GM04503 (cell line): ENCODE measurements around the gene MYRIP.

ENCODE experiments used
- DNase-seq: peaks from one replicate; pipeline ENCODE4 v3.0.0-alpha.2; 2012; ENCODE audit warnings: low read depth

The MYRIP gene

DNA sequence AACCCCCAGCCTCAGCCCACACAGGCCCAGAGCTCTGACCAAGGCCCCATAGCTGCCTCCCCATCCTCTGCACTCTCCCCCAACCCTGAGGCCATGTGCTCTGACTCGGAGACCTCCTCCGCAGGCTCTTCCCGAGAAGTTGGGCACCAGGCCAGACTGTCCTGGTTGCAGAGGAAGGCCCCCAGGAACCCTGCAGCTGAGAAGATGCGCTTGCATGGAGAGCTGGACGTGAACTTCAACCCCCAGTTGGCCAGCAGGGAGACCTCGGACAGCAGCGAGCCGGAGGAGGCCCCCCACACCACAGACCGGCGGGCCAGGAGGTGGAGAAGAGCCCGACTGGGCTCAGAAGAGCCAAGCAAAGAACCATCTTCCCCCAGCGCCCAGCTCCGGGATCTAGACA is 380.6 kb downstream of the MYRIP start:
- no peak for DNase-seq

DNA sequence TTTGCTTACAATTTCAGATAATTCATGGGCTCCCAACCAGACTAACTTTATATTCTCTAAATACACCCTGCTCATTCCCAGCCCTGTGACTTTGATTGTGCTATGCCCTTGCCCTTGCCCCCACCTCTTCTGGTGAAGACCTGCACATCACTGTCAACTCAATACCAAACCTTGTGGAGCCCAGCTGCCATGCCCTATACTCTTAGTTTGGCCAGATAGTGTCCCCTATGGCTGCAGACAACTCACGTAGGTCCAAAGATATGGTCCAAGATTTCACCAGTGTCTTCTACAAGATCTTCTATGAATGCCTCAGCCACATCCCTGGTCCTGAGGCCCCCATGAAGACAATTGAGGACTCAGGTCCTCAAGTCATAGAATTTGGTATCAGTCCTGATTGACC is 381.8 kb downstream of the MYRIP start:
- DNase-seq: no peak

- no peak for DNase-seq
Measured at GRCh38 chr3:40191850-40192448, 382.5 kb downstream of the MYRIP start.

GRCh38 chr3:40192628-40193027 is 383.2 kb downstream of the MYRIP start:
- DNase-seq: no peak

GRCh38 chr3:40196966-40197365 is 387.6 kb downstream of the MYRIP start:
- DNase-seq: no peak

DNA sequence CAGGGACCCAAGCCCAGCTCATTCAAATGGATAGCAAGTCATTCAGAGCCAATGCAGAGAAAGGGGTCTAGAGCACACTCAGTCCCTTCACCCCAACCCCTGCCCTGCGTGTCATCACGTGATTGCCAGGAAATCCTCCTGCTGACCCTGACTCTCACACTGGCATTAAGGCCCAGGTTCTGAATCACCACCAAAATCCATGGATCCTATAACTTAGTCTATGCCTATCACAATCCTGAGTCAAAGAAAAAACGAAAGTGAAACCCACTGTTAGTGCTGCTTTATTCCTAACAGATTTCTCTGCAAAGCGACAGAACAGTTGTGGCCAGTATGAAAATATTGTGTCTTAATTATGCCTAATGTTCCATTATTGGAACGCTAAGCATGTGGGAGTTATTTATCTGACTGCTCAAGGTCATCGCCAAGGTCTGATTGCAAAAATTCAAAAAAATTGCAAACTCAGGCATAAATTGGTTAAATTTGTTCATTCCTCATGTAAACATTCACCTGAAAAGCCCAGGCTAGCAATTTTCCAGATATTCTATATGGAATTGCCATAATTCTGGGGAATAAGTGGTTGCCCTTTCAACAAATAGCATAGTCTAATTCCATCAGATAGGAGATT is 391.4 kb downstream of the MYRIP start:
- DNase-seq: no peak

DNA sequence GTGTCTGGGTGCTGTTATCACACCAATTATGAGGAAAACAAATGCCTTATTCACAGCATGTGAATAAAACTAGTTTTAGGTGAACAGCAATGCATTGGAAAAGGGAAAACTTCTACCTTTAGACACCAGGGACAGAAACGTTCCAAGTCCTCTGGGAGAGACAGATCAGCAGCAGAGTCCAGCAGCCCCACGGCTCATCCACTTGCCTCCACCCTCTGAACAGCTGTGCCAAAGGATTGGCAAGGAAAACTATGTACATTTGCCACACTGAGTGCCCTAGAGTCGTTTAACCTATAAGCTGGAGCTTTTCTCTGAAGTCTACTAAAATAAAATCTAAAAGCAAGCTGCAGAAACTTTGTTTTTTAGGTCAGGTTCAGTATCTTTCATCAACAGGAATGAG is 392.4 kb downstream of the MYRIP start:
- DNase-seq: no peak

GRCh38 chr3:40206522-40206921 is 397.1 kb downstream of the MYRIP start:
- no peak for DNase-seq

DNA sequence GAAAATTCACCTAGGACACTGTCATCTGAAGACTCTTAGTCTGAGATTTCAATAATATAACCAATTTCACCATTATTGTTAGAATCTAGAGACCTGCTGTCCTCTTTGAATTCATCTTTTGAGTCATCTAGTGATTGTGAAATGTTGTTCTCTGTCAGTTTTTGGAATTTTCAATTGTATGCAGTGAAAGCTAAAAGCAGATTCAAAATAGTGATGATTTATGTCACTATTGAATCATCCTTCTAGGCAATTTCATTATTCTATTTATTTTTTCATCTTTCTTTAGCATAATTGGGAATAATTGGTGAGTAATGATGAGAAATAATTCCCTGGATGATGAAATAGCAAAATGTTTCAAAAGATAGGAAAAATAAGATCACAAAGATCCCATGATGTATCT is 398.4 kb downstream of the MYRIP start:
- DNase-seq: no peak

DNA sequence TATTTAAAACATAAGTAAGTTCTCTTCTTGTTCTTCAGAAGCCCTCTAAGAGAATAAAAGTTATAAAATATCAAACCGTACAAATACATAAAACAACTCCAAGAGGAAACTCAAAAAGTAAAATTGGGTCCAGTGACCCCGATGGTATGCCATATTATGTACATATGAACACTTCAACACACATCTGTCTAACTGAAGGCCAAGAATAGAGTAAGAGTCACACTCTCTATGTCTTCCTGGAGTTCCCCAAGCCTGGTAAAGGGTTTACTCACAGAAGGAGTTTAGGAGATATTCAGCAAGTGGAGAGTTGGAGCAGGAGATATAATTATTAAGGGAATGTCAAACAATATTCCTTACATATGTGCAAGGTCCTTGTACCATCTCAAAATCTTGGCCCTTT is 398.8 kb downstream of the MYRIP start:
- DNase-seq: no peak

DNA sequence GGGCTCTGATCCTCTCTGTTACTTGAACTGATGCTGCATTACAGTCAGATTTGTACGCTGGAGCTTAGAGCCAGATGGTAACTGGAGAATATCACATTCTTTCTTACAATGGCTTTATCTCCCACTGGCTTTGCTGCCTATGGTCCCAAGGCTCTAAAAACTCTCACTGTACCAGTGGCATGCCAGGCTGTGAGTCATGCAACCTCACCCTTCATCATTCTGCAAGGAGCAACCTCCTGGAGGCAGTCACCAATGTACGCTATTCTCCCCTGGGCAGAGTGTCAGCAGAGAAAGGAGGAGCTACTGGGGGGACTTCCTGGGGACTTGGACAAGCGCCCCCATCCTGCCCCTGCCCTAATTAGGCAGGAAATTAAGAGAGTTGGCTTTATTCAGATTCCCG is 402.2 kb downstream of the MYRIP start:
- DNase-seq: no peak

GRCh38 chr3:40213556-40213955 is 404.1 kb downstream of the MYRIP start:
- DNase-seq: no peak

DNA sequence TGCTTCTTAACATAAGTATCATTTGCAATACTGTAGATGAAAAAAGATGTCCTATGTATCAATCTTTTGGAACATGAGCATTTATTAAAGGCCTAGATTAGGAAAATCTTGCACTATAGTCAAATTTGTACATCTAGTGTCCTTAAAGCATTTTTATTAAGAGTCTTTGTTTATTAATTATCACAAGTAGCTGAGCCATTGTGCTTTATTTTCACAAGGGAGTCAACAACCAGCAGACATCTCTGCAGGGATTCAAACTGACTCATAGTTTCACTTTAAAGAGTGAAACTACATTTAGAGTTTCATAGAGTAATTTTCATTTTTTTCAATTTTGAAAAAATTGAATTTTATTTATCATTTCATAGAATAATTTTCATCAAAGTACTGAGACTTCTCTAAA is 405.6 kb downstream of the MYRIP start:
- DNase-seq: no peak

- no peak for DNase-seq
Measured at GRCh38 chr3:40216471-40216870, 407.1 kb downstream of the MYRIP start.

GRCh38 chr3:40223856-40224255 is 414.4 kb downstream of the MYRIP start:
- no peak for DNase-seq

DNA sequence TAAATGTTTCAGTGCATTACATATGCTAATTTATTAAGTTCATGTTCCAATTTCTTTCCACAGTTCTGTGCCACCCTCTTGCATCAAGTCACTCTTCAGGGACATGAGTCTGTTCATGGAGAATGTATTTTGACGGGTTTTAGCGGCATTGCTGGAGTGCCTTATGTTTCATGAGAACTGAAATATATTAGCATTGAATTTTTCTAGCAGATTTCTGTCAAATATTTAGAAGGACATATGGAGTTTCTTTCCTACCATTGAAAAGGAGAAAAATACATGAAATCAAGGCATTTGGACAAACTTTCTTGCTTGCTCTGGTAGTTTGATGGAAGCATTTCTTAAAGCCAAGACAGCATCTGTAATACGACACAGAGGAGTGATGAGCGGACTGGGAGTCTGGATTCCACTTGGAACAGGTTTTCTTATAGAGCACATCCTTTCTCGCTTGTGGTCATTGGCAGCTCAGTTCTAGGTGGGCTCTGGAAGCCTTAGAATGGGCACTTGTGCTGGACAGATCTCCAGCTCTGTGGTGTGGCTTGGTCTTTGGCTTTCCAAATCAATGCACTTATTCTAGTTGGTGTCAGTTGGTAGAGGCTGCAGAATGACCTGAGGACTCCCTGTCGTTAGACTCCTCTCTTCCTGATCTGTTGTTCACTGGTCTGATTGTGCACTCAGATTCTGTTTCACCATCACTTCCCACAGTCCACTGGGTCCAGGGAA is 415.5 kb downstream of the MYRIP start:
- no peak for DNase-seq

GRCh38 chr3:40226636-40227035 is 417.2 kb downstream of the MYRIP start:
- no peak for DNase-seq

- DNase-seq: no peak
Measured at GRCh38 chr3:40228792-40229350, 419.5 kb downstream of the MYRIP start.

- no peak for DNase-seq
Measured at GRCh38 chr3:40229386-40229785, 420.0 kb downstream of the MYRIP start.

DNA sequence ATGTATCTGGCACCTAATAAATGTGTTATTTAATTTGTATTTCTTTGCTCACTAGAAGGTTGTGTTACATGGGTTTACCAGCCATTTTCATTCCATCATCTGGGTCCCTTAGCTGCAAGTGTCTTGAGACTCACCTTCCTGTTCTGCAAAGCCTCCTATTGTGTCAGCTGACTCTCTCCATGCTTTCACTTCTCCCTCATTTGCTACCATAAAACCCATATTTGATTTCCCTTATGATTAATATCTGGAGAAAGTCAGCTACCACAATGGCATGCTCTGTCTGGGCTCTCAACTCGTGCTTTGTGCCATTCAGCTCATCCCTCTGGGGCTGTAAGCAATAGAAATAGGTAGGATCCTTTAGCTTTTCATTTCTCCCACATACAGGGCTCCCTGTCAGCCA is 420.6 kb downstream of the MYRIP start:
- DNase-seq: no peak

GRCh38 chr3:40230382-40230781 is 421.0 kb downstream of the MYRIP start:
- no peak for DNase-seq

- no peak for DNase-seq
Measured at GRCh38 chr3:40232626-40233025, 423.2 kb downstream of the MYRIP start.

DNA sequence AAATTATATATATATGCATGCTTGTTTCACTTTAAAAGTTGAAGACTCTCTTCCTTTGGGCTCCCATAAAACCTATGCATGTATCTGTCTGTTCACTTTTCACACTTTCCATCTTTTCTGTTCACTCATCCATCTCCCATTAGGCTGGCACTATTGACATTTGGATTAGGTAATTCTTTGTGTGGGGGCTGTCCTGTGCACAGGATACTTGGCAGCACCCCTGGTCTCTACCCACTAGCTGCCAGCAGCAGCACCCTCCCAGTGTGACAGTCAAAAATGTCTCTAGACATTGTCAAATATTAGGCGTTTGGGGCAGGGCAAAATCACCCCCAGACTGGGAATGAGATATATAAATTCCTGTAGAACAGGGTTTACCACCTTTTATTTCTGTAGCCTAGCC is 427.8 kb downstream of the MYRIP start:
- DNase-seq: no peak
